ENCODE data around the gene ACOX3. TPM values are rescaled to one million over a fixed set of nuclear protein-coding genes. Genes with fewer than 3 reads are reported as not detected.

Gene ACOX3
- total RNA-seq, 4 donors from 2014 or later = 42.3 to 86.2 (median 50.3) TPM

DNA sequence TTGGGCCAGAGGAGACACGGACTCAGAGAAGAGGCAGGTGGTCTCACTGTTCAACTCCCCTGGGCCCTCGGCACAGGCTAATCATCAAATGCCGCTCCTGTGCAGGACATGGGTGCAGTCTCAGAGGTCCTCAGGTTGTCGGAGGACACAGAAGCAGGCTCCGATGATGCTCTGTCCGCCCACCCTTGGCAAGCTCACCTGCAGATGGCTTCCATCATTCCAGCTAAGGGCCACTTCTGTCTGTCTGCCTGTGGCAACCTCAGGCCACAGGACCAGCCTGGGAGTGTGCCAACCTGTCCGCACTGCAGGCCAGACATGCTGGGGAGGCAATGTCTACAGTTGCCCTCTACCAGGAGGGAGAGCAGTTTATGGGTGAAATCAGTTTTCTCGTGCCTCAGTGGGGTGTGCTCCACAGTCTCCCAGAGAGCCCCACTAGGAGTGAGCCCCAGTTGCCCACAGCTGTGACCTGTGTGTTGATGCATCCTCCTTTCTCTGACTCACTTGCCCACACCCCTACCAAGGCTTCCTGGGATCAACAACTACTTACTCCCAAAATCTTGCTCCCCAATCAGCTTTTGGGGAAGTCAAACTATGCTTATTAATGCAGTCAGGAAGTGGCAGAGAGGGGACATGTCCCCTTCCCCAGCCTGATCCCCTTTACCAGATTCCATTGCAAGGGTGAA is 115.1 kb downstream of the ACOX3 start:
- no peak for DNase-seq
- 68 to 96% methylated on average over 6 of the region's 8 CpGs for WGBS, 2 donors
- Histone ChIP-seq H3K27me3 (peaks cover 0 to 4% (median 0%) of the 10 kb centered on the region in 4 donors), H3K4me1 (peaks cover 0 to 13% (median 0%) of the 10 kb centered on the region in 3 donors), H3K9me3 (peaks cover 0 to 7% (median 6%) of the 10 kb centered on the region in 3 donors), H3K4me3 (no peak overlapping the region), H3K36me3 (no peaks in the 10 kb centered on the region), H3K27ac (no peak overlapping the region)
- TF ChIP-seq, protein P1, sequence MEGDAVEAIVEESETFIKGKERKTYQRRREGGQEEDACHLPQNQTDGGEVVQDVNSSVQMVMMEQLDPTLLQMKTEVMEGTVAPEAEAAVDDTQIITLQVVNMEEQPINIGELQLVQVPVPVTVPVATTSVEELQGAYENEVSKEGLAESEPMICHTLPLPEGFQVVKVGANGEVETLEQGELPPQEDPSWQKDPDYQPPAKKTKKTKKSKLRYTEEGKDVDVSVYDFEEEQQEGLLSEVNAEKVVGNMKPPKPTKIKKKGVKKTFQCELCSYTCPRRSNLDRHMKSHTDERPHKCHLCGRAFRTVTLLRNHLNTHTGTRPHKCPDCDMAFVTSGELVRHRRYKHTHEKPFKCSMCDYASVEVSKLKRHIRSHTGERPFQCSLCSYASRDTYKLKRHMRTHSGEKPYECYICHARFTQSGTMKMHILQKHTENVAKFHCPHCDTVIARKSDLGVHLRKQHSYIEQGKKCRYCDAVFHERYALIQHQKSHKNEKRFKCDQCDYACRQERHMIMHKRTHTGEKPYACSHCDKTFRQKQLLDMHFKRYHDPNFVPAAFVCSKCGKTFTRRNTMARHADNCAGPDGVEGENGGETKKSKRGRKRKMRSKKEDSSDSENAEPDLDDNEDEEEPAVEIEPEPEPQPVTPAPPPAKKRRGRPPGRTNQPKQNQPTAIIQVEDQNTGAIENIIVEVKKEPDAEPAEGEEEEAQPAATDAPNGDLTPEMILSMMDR (IDR thresholded peaks at IDR 0.05) = no peak
- no peak for TF ChIP-seq POLR2A (IDR thresholded peaks at IDR 0.05)
- intact Hi-C loops (cut with DNase I) = no loop called here

- Histone ChIP-seq H3K27me3 (no peaks in the 10 kb centered on the region), H3K4me3 (no peak overlapping the region), H3K27ac (no peak overlapping the region), H3K4me1 (peaks cover 0 to 17% (median 6%) of the 10 kb centered on the region in 3 donors), H3K9me3 (peaks cover 0 to 7% (median 6%) of the 10 kb centered on the region in 3 donors), H3K36me3 (no peaks in the 10 kb centered on the region)
- 40 to 65% methylated on average over 5 to 6 of the region's 6 CpGs for WGBS, 2 donors
- TF ChIP-seq, protein P1 (IDR thresholded peaks at IDR 0.05) = no peak
- no peak for TF ChIP-seq POLR2A (IDR thresholded peaks at IDR 0.05)
- intact Hi-C loops (cut with DNase I) = no loop called here
- no peak for DNase-seq
Observed at GRCh38 chr4:8324640-8325239, 115.8 kb downstream of the ACOX3 start.

DNA sequence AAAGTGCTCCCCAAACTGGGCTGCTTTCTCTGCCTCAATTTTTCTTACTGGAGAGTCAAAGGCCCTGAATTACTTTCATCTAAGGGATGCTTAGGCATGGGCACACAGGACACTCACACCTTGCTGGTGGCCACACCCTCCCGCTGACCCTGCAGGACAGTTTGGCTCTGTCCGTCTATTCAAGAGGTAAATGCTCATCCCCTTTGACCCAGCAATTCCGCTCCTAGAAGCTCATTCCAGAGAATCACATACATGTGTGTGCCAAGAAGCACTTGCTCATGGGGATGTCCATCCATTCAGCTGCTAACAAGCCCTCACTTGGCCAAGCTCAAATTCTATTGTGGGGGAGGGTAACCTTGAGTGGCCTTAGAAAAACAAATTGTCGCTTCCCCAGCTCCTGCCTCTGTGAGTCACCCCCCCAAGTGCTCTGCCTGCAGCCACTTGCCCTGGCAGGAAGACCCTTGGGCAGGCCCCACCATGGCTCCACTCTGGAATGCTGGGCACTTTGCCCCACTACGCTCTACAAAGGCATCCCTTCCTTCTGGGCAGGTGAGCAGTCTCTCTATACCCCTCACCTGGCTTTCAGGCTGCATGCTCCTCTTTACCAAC is 116.5 kb downstream of the ACOX3 start:
- intact Hi-C loops (cut with DNase I) = no loop called here
- 39 to 63% methylated on average over 2 to 5 of the region's 5 CpGs for WGBS, 2 donors

DNA sequence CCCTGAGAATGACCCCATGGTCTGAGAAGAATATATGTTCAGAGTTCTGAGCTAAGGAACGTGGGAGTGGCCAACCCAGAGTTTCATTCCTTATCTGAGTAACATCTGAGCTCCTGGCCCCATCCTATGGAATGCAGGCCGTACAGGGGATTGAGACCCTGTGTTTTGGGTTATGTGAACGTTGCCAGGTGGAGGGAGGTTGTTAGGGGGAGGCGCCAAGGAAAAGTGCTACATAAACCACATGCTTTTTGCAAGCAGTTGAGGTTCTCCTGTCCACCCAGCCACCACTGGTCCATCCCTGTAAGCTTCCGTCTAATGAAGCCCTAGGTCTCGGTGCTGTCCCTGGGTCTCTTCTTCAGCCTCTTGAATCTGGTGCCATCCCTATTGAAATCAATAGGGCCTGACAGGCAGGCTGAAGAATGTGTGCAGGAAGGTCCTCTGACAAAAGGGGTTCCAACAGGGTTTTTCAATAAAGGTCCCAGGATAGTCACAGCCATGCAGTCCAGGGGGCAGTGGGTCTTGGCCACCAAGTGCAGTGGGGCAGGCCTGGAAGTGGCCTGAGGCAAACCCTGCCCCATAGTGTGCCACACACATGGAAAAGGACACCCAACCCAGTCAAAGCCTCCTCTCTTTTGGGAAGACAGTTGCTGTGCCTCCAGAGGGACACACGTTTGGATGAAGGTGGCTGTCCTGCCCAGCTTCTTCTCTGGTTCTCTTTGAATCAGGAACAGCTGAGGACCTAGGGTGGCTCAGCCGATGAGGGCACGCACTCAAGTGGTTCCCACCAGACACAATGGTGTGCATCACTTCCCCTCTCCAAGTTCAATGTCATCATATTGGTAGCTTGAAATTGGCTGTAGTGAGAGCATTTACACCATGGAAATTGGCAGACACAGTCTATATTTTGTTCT is 117.5 kb downstream of the ACOX3 start:
- Histone ChIP-seq H3K27ac (no peak overlapping the region), H3K4me3 (no peak overlapping the region), H3K27me3 (no peaks in the 10 kb centered on the region), H3K9me3 (peaks cover 0 to 7% (median 6%) of the 10 kb centered on the region in 3 donors), H3K36me3 (no peaks in the 10 kb centered on the region), H3K4me1 (peaks cover 0 to 27% (median 6%) of the 10 kb centered on the region in 3 donors)
- intact Hi-C loops (cut with DNase I) = no loop called here
- TF ChIP-seq, protein P1 (IDR thresholded peaks at IDR 0.05) = no peak
- TF ChIP-seq POLR2A (IDR thresholded peaks at IDR 0.05) = no peak
- WGBS, 2 donors = 69 to 73% methylated on average over 7 to 8 of the region's 9 CpGs
- no peak for DNase-seq

More for the DNA sequence above, 116.5 kb downstream of the ACOX3 start:
- H3K36me3 ChIP-seq = no peaks in the 10 kb centered on the region
- TF ChIP-seq, protein P1 (IDR thresholded peaks at IDR 0.05) = no peak
- no peak for TF ChIP-seq POLR2A (IDR thresholded peaks at IDR 0.05)
- no peaks in the 10 kb centered on the region for H3K27me3 ChIP-seq
- peaks cover 0 to 24% (median 6%) of the 10 kb centered on the region in 3 donors for H3K4me1 ChIP-seq
- H3K9me3 ChIP-seq = peaks cover 0 to 7% (median 6%) of the 10 kb centered on the region in 3 donors
- H3K27ac ChIP-seq = no peak overlapping the region
- H3K4me3 ChIP-seq = no peak overlapping the region
- DNase-seq = no peak
